Transverse colon (tissue), 4 donors: ENCODE measurements around the gene PNKD.

Source experiments
- CTCF ChIP-seq, 5 experiments: fragments of 200-600 bp in 3 of 5; fragments of 450-650 bp in 2 of 5; sonication (generic) in 3 of 5; IDR thresholded peaks; 1 replicate in 2 of 5; 2 replicates in 3 of 5; pipeline ENCODE4 v1.5.1; 2016 to 2017; ENCODE audit warnings: antibody characterized with exemption in 5 of 5, inconsistent platforms in 3 of 5, mild to moderate bottlenecking in 2 of 5, moderate library complexity in 1 of 5
- POLR2A ChIP-seq: fragments of 450-650 bp; IDR thresholded peaks from one replicate; pipeline ENCODE4 v1.6.1; 2016; ENCODE audit warnings: antibody characterized with exemption, mild to moderate bottlenecking, moderate library complexity
- POLR2AphosphoS5 ChIP-seq, 3 donors: sonication (generic); formaldehyde crosslinking; IDR thresholded peaks; one replicate each; pipeline ENCODE4 v1.6.1; 2016; ENCODE audit warnings: antibody characterized with exemption in 3 of 3

DNA sequence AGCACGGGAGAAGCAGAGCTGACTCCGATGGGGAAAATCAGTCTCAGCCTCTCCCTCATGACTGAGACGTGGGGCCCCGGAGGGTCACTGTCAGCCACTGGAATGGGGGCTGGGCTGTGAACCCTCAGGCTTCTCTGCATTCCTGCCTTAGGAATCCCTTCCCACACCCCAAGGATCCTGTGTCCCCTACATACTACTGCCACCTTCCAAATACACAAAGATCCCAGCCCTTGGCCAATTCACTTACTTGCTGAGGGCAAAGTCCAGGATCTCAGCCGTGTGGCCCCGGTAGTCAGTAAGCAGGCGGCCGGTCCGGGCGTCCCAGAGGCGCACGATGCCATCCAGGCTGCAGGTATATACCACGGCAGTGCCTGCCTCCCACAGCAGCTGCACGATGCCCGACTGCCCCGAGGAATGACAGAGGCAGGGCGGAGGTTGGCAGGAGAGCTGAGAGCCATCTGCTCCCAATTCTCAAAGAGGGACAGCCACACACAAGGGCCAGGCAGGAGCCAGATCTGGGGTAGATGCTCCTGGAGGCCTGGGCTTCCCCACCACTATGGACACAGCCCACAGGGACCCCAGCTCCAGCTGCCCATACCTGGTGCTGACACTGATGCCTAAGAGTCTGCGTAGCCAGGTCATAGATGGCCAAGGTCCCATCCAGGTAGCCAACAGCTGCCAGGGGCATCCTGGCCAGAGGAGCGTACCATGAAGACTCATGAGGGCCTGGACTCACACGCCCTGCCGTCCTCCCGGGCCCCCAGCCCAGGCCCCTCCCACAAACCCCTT is 5.4 kb upstream of the PNKD start:
- TF ChIP-seq CTCF (IDR thresholded peaks at IDR 0.05) (no peak), POLR2A (peak; percentile 40), POLR2AphosphoS5 (IDR thresholded peaks at IDR 0.05) (peak; percentile 26 to 57 (median 53))
